Choroid plexus epithelial cell (primary cell): ENCODE data around the gene POLD3.

Source experiments
- DNase-seq: peaks from one replicate; pipeline ENCODE4 v3.0.0-alpha.2; 2010; ENCODE audit warnings: low read depth
- H3K4me3 ChIP-seq: 2 replicates; pipeline ENCODE4 v1.5.1; 2011; ENCODE audit warnings: low read depth, mild to moderate bottlenecking, control low read depth, low read length, moderate library complexity
- CTCF ChIP-seq: conservative IDR thresholded peaks from 2 replicates; pipeline ENCODE4 v1.5.1; 2011; ENCODE audit warnings: low read depth, mild to moderate bottlenecking, control low read depth, inconsistent platforms, low read length, moderate library complexity

POLD3 gene

GRCh38 chr11:74672332-74672955, 80.1 kb downstream of the POLD3 start:
- TF ChIP-seq CTCF, result peak; percentile 18
- no peak for DNase-seq
- no peak overlapping the region for H3K4me3 ChIP-seq

- no peak for TF ChIP-seq CTCF
- H3K4me3 ChIP-seq, result no peak overlapping the region
- peak; percentile 98 for DNase-seq
Observed at GRCh38 chr11:74672956-74673692, 80.7 kb downstream of the POLD3 start.

DNA sequence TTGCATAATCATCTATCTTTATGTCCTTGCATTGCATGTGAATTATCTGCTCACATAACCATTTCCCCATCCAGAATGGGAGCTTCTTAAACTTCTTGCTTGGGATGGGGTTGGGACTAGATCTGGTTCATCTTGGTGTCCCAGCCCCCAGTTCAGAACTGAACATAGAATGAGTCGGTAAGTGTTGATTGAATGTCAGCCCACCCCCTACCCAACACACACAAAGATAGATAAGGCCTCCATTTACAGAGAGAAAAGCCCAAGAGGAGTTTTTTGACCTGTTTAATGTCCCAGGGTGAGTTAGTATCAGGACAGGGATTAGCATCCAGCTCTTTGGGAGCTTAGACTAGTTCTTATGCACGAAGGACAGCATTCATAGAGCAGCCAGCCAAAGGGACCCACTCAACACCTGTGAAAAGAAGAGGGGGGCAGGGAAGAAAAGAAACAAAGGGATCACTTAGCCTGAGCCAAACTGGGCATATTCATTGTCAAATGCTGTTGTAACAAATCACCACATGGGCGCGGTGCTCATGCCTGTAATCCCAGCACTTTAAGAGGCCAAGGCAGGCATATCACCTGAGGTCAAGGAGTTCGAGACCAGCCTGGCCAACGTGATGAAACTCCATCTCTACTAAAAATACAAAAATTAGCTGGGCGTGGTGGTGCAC, 81.4 kb downstream of the POLD3 start:
- DNase-seq, result no peak
- no peak for TF ChIP-seq CTCF
- H3K4me3 ChIP-seq, result no peak overlapping the region

- DNase-seq, result no peak
- TF ChIP-seq CTCF, result no peak
- H3K4me3 ChIP-seq, result no peak overlapping the region
Observed at GRCh38 chr11:74675761-74676160, 83.4 kb downstream of the POLD3 start.

GRCh38 chr11:74676596-74676995, 84.2 kb downstream of the POLD3 start:
- no peak overlapping the region for H3K4me3 ChIP-seq
- DNase-seq, result no peak
- no peak for TF ChIP-seq CTCF

GRCh38 chr11:74677131-74677530, 84.7 kb downstream of the POLD3 start:
- no peak for DNase-seq
- TF ChIP-seq CTCF, result no peak
- H3K4me3 ChIP-seq, result no peak overlapping the region

- DNase-seq, result no peak
- no peak for TF ChIP-seq CTCF
- no peak overlapping the region for H3K4me3 ChIP-seq
Observed at GRCh38 chr11:74678041-74678440, 85.7 kb downstream of the POLD3 start.
